GM19023 (cell line): ENCODE data around the gene TYW1B.
"Not testable (repeated sequence)": the region's sequence is repeated elsewhere in the genome, so short reads cannot be mapped to it uniquely, and the experiment has no call there.

Experiments used
- ATAC-seq: cut with Tn5 transposase; IDR thresholded peaks from one replicate; pipeline ENCODE4 v1.9.1; 2021; ENCODE audit warnings: mild to moderate bottlenecking, moderate library complexity; ENCODE audit not compliant: unreplicated experiment

TYW1B gene

DNA sequence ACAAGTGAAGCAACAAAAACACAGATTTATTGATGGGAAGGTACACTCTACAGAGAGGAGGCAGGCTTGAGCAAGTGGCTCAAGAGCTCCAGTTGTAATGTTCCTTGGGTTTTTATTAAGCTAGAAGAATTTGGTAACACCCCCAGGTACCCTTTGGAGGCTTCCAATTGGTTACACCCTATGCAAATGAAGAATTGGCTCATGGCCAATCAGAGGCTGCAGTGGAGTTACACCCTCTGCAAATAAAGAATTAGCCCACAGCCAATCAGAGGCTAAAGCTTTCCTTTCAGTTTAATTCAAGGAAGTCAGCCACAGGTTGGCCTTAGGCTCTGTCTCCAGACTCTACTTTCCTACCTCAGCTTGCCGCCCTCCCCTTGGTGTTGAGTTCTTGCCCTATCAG lies 10.3 kb downstream of the TYW1B start:
- not testable (repeated sequence) for ATAC-seq

DNA sequence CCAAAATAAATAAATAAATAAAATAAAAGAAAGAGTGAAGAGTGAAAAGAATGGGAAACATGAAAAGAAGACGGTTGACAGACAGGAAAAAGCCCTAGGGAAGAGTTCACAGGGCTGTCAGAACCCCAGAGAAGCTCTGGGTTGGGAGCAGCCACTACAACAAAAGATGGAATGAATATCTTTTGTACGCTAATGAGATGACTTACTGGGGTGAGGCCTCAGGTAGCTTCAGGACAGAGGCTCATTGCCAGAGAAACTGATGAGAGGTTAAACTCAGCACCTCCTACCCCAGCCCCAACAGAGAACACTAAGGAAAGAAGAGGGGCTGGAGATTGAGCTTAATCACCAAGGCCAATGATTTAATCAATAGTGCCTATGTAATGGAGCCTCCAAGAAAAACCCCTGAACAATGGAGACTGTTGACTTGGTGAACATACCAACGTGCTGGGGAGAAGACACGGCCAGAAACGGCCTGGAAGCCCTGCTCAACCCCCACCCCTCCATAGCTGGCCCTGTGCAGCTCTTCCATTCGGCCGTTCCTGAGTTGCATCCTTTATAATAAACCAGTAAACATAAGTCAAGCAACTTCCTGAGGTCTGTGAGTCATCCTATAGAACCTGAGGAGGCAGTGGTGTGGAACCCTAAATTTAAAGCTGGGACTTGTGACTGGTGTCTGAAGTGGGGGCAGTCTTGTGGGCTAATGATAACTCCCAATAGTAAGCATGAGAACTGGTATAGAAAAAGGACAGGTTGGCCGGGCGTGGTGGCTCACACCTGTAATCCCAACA lies 11.4 kb downstream of the TYW1B start:
- not testable (repeated sequence) for ATAC-seq

GRCh38 chr7:72810437-72810836 lies 17.6 kb downstream of the TYW1B start:
- not testable (repeated sequence) for ATAC-seq

GRCh38 chr7:72808511-72808910 lies 19.5 kb downstream of the TYW1B start:
- ATAC-seq: not testable (repeated sequence)

- ATAC-seq: not testable (repeated sequence)
Measured at GRCh38 chr7:72806851-72807250, 21.1 kb downstream of the TYW1B start.

DNA sequence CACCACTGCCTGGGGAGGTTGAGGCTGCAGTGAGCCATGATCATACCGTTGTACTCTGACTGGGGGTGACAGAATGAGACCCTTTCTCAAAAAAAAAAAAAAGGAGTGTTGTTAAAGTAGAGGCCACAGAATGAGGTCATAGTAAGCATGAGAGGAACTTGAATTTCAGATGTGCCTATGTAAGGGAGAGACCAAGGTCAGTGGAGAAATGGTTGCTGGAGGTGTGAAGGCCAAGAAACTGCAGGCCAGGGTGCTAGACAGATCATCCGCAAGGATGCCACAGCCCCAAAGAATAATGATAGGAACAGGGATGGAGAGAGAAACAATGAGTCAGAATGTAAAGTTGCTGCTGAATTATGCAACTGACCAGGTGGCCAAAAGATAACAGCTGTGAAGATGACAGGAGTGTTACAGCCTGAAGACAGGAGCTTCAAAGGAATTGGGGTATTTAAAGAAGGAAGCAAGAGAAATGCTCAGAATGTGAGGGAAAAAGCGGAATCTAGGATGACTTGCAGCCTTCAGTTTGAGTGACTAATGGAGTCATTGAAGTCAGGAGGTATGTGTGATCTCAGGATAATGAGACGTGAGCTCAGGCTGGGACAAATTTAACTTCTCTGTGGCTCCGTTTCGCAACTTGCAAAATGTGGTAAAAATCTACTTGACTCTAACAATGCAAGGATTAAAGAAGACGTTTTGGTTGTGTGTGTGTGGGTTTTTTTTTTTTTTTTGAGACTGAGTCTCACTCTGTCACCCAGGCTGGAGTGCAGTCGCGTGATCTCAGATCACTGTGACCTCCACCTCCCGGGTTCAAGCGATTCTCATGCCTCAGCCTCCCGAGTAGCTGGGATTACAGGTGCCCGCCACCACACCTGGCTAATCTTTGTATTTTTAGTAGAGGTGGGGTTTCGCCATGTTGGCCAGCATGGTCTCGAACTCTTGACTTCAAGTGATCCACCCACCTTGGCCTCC lies 22.2 kb downstream of the TYW1B start:
- no peak for ATAC-seq

DNA sequence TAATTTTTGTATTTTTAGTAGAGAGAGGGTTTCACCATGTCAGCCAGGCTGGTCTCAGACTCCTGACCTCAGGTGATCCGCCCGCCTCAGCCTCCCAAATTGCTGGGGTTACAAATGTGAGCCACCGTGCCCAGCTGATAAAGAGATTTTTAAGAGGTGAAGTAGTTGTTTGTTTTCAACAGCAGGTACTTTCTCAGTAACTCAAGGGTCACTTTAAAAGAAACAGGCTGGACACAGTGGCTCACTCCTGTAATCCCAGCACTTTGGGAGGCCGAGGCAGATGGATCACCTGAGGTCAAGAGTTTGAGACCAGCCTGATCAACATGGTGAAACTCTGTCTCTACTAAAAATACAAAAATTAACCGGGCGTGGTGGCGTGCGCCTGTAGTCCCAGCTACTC lies 24.2 kb downstream of the TYW1B start:
- not testable (repeated sequence) for ATAC-seq

DNA sequence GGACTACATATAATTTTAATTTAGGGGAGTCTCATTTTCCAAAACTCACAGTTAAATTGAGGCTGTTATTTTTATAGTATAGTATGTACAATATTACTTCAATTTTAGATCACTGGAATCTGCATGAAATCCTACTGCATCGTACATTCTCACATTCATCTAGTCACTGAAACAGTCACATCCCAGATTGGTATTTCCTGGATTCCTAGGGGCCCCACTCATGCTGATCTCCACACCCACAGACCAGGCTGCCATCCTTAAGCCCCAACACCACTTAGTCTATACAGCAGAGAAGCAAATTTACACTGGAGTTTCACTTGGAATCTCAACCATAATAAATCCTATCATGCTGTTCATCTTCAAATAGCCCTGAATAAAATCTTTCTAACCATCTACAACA lies 26.4 kb downstream of the TYW1B start:
- ATAC-seq: not testable (repeated sequence)

- ATAC-seq: not testable (repeated sequence)
Measured at GRCh38 chr7:72795401-72795800, 32.6 kb downstream of the TYW1B start.

- no peak for ATAC-seq
Measured at GRCh38 chr7:72793791-72794190, 34.2 kb downstream of the TYW1B start.

- not testable (repeated sequence) for ATAC-seq
Measured at GRCh38 chr7:72790698-72791060, 37.3 kb downstream of the TYW1B start.

- ATAC-seq: not testable (repeated sequence)
Measured at GRCh38 chr7:72790048-72790697, 37.8 kb downstream of the TYW1B start.

DNA sequence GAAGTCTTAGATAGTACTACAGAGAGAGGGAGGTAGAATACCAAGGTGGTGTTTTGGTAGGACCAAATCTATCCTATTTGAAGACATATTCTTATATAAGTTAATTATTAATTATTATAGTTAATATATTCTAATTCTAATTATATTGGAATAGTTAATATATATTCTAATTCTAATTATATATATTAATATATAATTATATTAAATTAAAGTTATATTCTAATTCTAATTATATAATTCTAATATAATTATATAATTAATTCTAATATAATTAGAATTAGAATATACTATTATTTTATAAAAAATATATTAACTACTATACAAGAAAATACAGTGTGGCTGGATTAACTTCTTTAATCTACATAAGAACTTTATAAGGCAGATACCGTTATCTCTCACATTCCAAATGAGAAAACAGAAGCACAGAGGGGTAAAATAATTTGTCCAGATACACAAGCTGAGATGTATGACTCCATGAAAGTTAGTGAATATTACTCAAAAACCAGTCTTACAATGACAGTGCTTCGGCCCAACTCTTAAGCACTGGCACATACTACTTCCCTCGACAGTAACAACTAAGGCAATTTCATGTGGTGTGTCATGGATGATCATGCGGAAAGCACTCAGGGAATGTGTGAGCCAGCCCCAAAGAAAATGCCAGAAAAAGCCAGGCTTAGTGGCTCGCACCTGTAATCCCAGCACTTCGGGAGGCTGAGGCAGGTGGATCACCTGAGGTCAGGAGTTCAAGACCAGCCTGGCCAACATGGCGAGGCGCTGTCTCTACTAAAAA lies 42.6 kb downstream of the TYW1B start:
- no peak for ATAC-seq

DNA sequence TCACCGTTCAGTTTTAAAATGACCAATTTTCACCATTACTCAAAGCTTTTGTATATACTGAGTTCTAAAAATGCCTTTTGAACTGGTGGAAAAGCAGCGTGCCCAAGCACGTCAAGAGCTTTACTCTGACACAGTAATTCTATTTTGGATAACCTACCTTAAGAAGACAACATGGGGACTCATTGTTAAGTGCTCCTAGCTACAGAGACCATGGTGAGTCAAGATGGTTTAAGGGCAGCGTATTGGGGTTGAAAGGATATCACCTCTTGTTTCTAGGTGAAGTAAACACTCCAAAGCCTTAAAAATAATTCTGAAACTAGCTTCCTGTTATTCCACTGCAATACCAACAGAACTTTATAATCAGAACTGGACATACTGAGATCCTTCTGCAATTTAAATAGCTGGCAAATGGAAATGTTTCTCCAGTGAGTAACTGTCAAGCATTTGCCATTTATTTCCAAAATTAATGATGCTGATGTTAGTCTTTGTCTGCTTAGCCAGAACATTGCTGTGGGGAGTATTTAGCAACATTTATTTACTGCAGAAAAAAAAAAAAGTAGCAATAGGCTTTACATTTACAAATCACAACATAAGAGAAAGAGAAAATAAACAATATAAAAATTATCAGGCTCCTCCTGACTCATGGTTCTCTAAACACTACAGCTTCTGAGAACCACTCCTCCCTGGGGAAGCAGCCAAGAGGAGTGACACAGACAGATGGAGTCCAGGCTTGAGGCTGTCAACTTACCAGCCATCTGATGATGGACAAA lies 44.2 kb downstream of the TYW1B start:
- ATAC-seq: not testable (repeated sequence)

GRCh38 chr7:72781631-72782030 lies 46.4 kb downstream of the TYW1B start:
- ATAC-seq: no peak

DNA sequence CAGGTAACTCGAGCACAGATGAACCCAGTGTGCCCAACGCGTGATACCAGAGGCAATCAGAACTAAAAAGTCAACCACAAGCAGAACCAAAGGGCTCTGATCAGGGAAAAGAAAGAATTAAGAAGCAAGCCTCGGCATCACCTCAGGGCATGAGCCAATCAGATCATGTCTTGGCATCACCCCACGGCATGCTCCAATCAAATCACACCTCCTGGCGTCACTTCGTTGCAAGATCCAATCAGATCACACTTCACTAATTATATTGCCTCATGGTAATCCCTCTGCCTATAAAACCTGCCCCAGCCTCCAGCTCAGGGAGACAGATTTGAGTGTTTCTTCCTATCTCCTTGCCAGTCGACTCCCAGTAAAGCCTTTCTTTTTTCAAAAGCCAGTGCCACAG lies 46.8 kb downstream of the TYW1B start:
- ATAC-seq: no peak

DNA sequence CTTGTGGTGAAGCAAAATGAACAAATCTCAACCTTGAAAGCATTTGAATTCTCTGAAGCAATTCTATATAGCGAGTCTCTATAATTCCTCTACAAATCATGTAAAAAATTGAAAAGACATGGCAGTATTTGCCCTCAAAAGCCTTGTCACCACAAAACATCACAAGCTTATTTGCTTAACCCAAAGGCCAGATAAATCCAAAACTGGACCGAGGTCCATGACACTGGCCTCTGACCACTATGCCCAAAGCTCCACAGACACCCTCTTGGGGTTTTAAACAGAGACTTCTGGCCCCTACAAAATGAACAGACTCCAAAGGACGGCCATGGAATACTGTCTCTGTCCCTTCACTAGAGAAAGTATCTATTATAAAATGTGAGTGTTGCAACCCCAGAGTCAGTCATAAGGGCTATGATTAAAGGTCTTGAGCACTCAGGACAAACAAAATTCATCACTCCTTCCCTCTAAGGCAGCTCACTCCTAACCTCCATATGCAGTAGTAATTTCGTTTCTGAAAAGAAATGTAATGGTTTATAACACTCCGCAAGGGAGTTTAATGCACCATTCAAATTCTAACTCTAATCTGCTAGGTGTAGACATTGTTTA lies 47.6 kb downstream of the TYW1B start:
- not testable (repeated sequence) for ATAC-seq

GRCh38 chr7:72777167-72777566 lies 50.8 kb downstream of the TYW1B start:
- ATAC-seq: not testable (repeated sequence)

- not testable (repeated sequence) for ATAC-seq
Measured at GRCh38 chr7:72772627-72773026, 55.4 kb downstream of the TYW1B start.
